Adrenal gland (tissue), 12 donors: ENCODE data around the gene SMPD3. TPM values are rescaled to one million over a fixed set of nuclear protein-coding genes. Genes with fewer than 3 reads are reported as not detected.

Experiments used
- DNase-seq, 7 donors: peaks; one replicate each; pipeline ENCODE4 v3.0.0-alpha.2; 2019 to 2020
- H3K27ac ChIP-seq, 5 donors: fragments of 200-600 bp; sonication (generic) in 4 of 5; 1 replicate in 3 of 5; 2 replicates in 2 of 5; pipeline versions ENCODE4 v1.5.1 to v1.8.0; 2016 to 2020; ENCODE audit warnings: mild to moderate bottlenecking in 1 of 5
- H3K27me3 ChIP-seq: fragments of 200-600 bp; 2 replicates; pipeline ENCODE4 v1.8.0; 2021
- H3K36me3 ChIP-seq, 2 donors: fragments of 200-600 bp; replicated peaks in 1 of 2; 1 replicate in 1 of 2; 2 replicates in 1 of 2; pipeline versions ENCODE4 v1.5.1 to v1.8.0; 2018 to 2022
- H3K4me1 ChIP-seq, 2 donors: fragments of 200-600 bp; replicated peaks in 1 of 2; 1 replicate in 1 of 2; 2 replicates in 1 of 2; pipeline versions ENCODE4 v1.5.1 to v1.8.0; 2018 to 2021
- H3K4me3 ChIP-seq, 4 donors: fragments of 200-600 bp; sonication (generic) in 3 of 4; one replicate each; pipeline ENCODE4 v1.5.1; 2016 to 2018
- H3K9me3 ChIP-seq, 3 donors: fragments of 200-600 bp; sonication (generic) in 1 of 3; replicated peaks in 1 of 3; 1 replicate in 2 of 3; 2 replicates in 1 of 3; pipeline versions ENCODE4 v1.5.1 to v1.8.0; 2016 to 2021
- CTCF ChIP-seq, 6 experiments: fragments of 450-650 bp in 4 of 6; fragments of 200-600 bp in 2 of 6; sonication (generic) in 1 of 6; IDR thresholded peaks; 1 replicate in 5 of 6; 2 replicates in 1 of 6; pipeline versions ENCODE4 v1.5.1 to v1.8.0; 2016 to 2021; ENCODE audit warnings: antibody characterized with exemption in 6 of 6, mild to moderate bottlenecking in 2 of 6, moderate library complexity in 1 of 6
- POLR2A ChIP-seq, 2 donors: fragments of 450-650 bp; IDR thresholded peaks; one replicate each; pipeline ENCODE4 v1.6.1; 2017; ENCODE audit warnings: antibody characterized with exemption in 2 of 2, mild to moderate bottlenecking in 2 of 2, moderate library complexity in 1 of 2
- WGBS, 4 donors: extraction: QIAGEN DNeasy Blood & Tissue Kit in 2 of 4; methylation state at CpG; one replicate each; pipeline versions ENCODE4 v1.1.5 to v1.1.7; 2013 to 2017; 5-methylcytosine and 5-hydroxymethylcytosine counted together
- intact Hi-C, 2 donors: fragments of 100-400 bp; cut with DNase I; formaldehyde crosslinking; loops; one replicate each; pipeline versions ENCODE4 v1.14.1 to v1.15.0; 2022 to 2023
- polyA plus RNA-seq, 3 donors: library from polyadenylated mRNA; stranded (reverse); fragments of 200-250 nt in 2 of 3; fragments of 350-450 nt in 1 of 3; fragmentation: Illumina TruSeq in 1 of 3; extraction: RNeasy Lipid Tissue Mini Kit (QIAGEN cat#74804) in 1 of 3; gene quantifications; one replicate each; pipeline ENCODE4 v1.2.3, GENCODE V29; 2013 to 2014
- total RNA-seq, 9 donors: library from RNA; depleted of rRNA in 4 of 9; stranded (reverse); fragments of >200 nt in 4 of 9; fragments of 120-200 nt in 1 of 9; fragmentation: NEBNext Ultra II Directional in 1 of 9; extraction: Animal tissue kit (Norgen Biotek cat#: 25700) in 1 of 9; gene quantifications; one replicate each; pipeline versions ENCODE4 v1.1.0 to v1.2.4, GENCODE V29; 2013 to 2023
- donor health status: healthy with polysubstance abuse.
- donor health status: Bipolar disorder and iron deficiency.
- donor health status: DM: yes; HTN: yes; CAD: no.
- donor health status: DM: no; HTN: no; CAD: no.
- donor health status: DM: no; HTN: no; CAD: no.
- donor health status: DM: yes; HTN: yes; CAD: no.

The SMPD3 gene
- total and polyA plus RNA-seq, 12 donors: 0.32 to 7.8 (median 1.2) TPM; not detected in 2

- Histone ChIP-seq H3K27ac (no peak overlapping the region), H3K36me3 (no peaks in the 10 kb centered on the region), H3K4me1 (no peaks in the 10 kb centered on the region), H3K27me3 (no peaks in the 10 kb centered on the region), H3K9me3 (no peaks in the 10 kb centered on the region), H3K4me3 (no peak overlapping the region)
- 88 to 92% (median 91%) methylated on average over 14 to 32 of the region's 32 CpGs for WGBS, 4 donors
- DNase-seq: no peak
- no peak for TF ChIP-seq CTCF (IDR thresholded peaks at IDR 0.05)
- TF ChIP-seq POLR2A (IDR thresholded peaks at IDR 0.05): no peak
- intact Hi-C loops: no loop called here
These were observed 77.6 kb downstream of the SMPD3 start for GRCh38 chr16:68370581-68371275.

GRCh38 chr16:68369697-68370580, 78.4 kb downstream of the SMPD3 start:
- Histone ChIP-seq H3K4me3 (no peak overlapping the region), H3K36me3 (no peaks in the 10 kb centered on the region), H3K27ac (no peak overlapping the region), H3K4me1 (no peaks in the 10 kb centered on the region), H3K27me3 (no peaks in the 10 kb centered on the region), H3K9me3 (no peaks in the 10 kb centered on the region)
- no peak for TF ChIP-seq POLR2A (IDR thresholded peaks at IDR 0.05)
- no peak for TF ChIP-seq CTCF (IDR thresholded peaks at IDR 0.05)
- intact Hi-C loops: no loop called here
- WGBS, 4 donors: 75 to 83% (median 81%) methylated on average over 15 to 23 of the region's 23 CpGs
- no peak for DNase-seq

GRCh38 chr16:68369168-68369567, 79.1 kb downstream of the SMPD3 start:
- no peak for DNase-seq
- H3K27me3 ChIP-seq: no peaks in the 10 kb centered on the region
- H3K4me1 ChIP-seq: peaks cover 0 to 3% of the 10 kb centered on the region in 2 donors
- H3K9me3 ChIP-seq: no peaks in the 10 kb centered on the region
- 78 to 84% (median 82%) methylated on average over 2 to 4 of the region's 4 CpGs for WGBS, 4 donors
- no peak overlapping the region for H3K27ac ChIP-seq
- no peak for TF ChIP-seq POLR2A (IDR thresholded peaks at IDR 0.05)
- intact Hi-C loops: no loop called here
- H3K4me3 ChIP-seq: no peak overlapping the region
- no peaks in the 10 kb centered on the region for H3K36me3 ChIP-seq

GRCh38 chr16:68368301-68368888, 79.9 kb downstream of the SMPD3 start:
- no peaks in the 10 kb centered on the region for H3K36me3 ChIP-seq
- no peaks in the 10 kb centered on the region for H3K27me3 ChIP-seq
- intact Hi-C loops: no loop called here
- 78 to 84% (median 79%) methylated on average over 11 to 12 of the region's 12 CpGs for WGBS, 4 donors
- DNase-seq: no peak
- H3K4me3 ChIP-seq: no peak overlapping the region
- no peak overlapping the region for H3K27ac ChIP-seq
- TF ChIP-seq POLR2A (IDR thresholded peaks at IDR 0.05) (no peak), CTCF (IDR thresholded peaks at IDR 0.05) (no peak)
- no peaks in the 10 kb centered on the region for H3K9me3 ChIP-seq
- peaks cover 0 to 10% of the 10 kb centered on the region in 2 donors for H3K4me1 ChIP-seq
